ENCODE results near the gene ISLR2.
A peak's percentile ranks its signal among the peaks of the same experiment; 100 is the strongest.

ISLR2 gene

GRCh38 chr15:74127954-74128784 is 2.2 kb upstream of the ISLR2 start:
- no peak for TF ChIP-seq Cebpa-rat (IDR thresholded peaks at IDR 0.05)
- peaks cover 50% of the 10 kb centered on the region for H3K4me1 ChIP-seq
- no peak overlapping the region for H3K9ac ChIP-seq
- peaks cover 17% of the 10 kb centered on the region for H3K9me3 ChIP-seq
- H3K27ac ChIP-seq, result no peak overlapping the region
- peak overlapping the region; percentile 59 for H3K4me3 ChIP-seq
- peaks cover 43% of the 10 kb centered on the region for H4K20me1 ChIP-seq
- H3K36me3 ChIP-seq, result no peaks in the 10 kb centered on the region
- peak overlapping the region; percentile 85 for H3K4me2 ChIP-seq
- H3K27me3 ChIP-seq, result peaks cover 67% of the 10 kb centered on the region

GRCh38 chr15:74128785-74129585 is 1.4 kb upstream of the ISLR2 start:
- H3K9ac ChIP-seq, result no peak overlapping the region
- H3K4me3 ChIP-seq, result 0 out of 2 replicates have a peak overlapping the region, but pooled peaks have one; percentile 14
- H3K27me3 ChIP-seq, result peaks cover 75% of the 10 kb centered on the region
- TF ChIP-seq Cebpa-rat (IDR thresholded peaks at IDR 0.05), result no peak
- H4K20me1 ChIP-seq, result peaks cover 43% of the 10 kb centered on the region
- H3K27ac ChIP-seq, result no peak overlapping the region
- H3K4me2 ChIP-seq, result peak overlapping the region; percentile 85
- peaks cover 25% of the 10 kb centered on the region for H3K9me3 ChIP-seq
- H3K4me1 ChIP-seq, result peaks cover 41% of the 10 kb centered on the region
- H3K36me3 ChIP-seq, result no peaks in the 10 kb centered on the region

GRCh38 chr15:74129586-74130154 is 716 bp upstream of the ISLR2 start:
- H3K9me3 ChIP-seq, result peaks cover 32% of the 10 kb centered on the region
- H3K4me2 ChIP-seq, result peak overlapping the region; percentile 28; the same call in 1 of the 2 replicates
- H3K27ac ChIP-seq, result no peak overlapping the region
- H3K4me3 ChIP-seq, result 0 out of 2 replicates have a peak overlapping the region, but pooled peaks have one; percentile 14
- H3K27me3 ChIP-seq, result peaks cover 82% of the 10 kb centered on the region
- TF ChIP-seq Cebpa-rat (IDR thresholded peaks at IDR 0.05), result no peak
- no peak overlapping the region for H3K9ac ChIP-seq
- H4K20me1 ChIP-seq, result peaks cover 43% of the 10 kb centered on the region
- no peaks in the 10 kb centered on the region for H3K36me3 ChIP-seq
- peaks cover 35% of the 10 kb centered on the region for H3K4me1 ChIP-seq

- no peaks in the 10 kb centered on the region for H3K36me3 ChIP-seq
- peaks cover 43% of the 10 kb centered on the region for H4K20me1 ChIP-seq
- no peak for TF ChIP-seq Cebpa-rat (IDR thresholded peaks at IDR 0.05)
- peaks cover 34% of the 10 kb centered on the region for H3K9me3 ChIP-seq
- no peak overlapping the region for H3K27ac ChIP-seq
- H3K27me3 ChIP-seq, result peaks cover 96% of the 10 kb centered on the region
- no peak overlapping the region for H3K9ac ChIP-seq
- H3K4me2 ChIP-seq, result no peak overlapping the region
- H3K4me1 ChIP-seq, result peaks cover 37% of the 10 kb centered on the region
- H3K4me3 ChIP-seq, result no peak overlapping the region
These were observed 652 bp downstream of the ISLR2 start for GRCh38 chr15:74130849-74131627.

- no peak overlapping the region for H3K27ac ChIP-seq
- H3K4me3 ChIP-seq, result no peak overlapping the region
- peaks cover 34% of the 10 kb centered on the region for H3K9me3 ChIP-seq
- H3K4me2 ChIP-seq, result no peak overlapping the region
- H3K27me3 ChIP-seq, result peaks cover 93% of the 10 kb centered on the region
- peaks cover 43% of the 10 kb centered on the region for H4K20me1 ChIP-seq
- H3K36me3 ChIP-seq, result no peaks in the 10 kb centered on the region
- no peak for TF ChIP-seq Cebpa-rat (IDR thresholded peaks at IDR 0.05)
- H3K9ac ChIP-seq, result no peak overlapping the region
- H3K4me1 ChIP-seq, result peaks cover 40% of the 10 kb centered on the region
These were observed 1.4 kb downstream of the ISLR2 start for GRCh38 chr15:74131628-74132413.

GRCh38 chr15:74132681-74133651 is 2.6 kb downstream of the ISLR2 start:
- Histone ChIP-seq H3K9me3 (peaks cover 34% of the 10 kb centered on the region), H3K9ac (no peak overlapping the region), H3K36me3 (no peaks in the 10 kb centered on the region), H3K4me2 (no peak overlapping the region), H3K27ac (no peak overlapping the region), H4K20me1 (peaks cover 43% of the 10 kb centered on the region), H3K4me1 (peaks cover 46% of the 10 kb centered on the region), H3K27me3 (peaks cover 81% of the 10 kb centered on the region), H3K4me3 (no peak overlapping the region)
- TF ChIP-seq Cebpa-rat (IDR thresholded peaks at IDR 0.05), result no peak

- H3K27me3 ChIP-seq, result peaks cover 73% of the 10 kb centered on the region
- no peak for TF ChIP-seq Cebpa-rat (IDR thresholded peaks at IDR 0.05)
- H3K4me3 ChIP-seq, result 0 out of 2 replicates have a peak overlapping the region, but pooled peaks have one; percentile 11
- no peak overlapping the region for H3K27ac ChIP-seq
- peaks cover 34% of the 10 kb centered on the region for H4K20me1 ChIP-seq
- no peak overlapping the region for H3K9ac ChIP-seq
- H3K4me1 ChIP-seq, result peaks cover 46% of the 10 kb centered on the region
- H3K36me3 ChIP-seq, result no peaks in the 10 kb centered on the region
- no peak overlapping the region for H3K4me2 ChIP-seq
- H3K9me3 ChIP-seq, result peaks cover 34% of the 10 kb centered on the region
These were observed 3.5 kb downstream of the ISLR2 start for GRCh38 chr15:74133694-74134386.

Measured in BLaER1 (cell line).